HG03045 (cell line): ENCODE measurements around the gene FANCF.

ENCODE experiments used
- ATAC-seq: cut with Tn5 transposase; IDR thresholded peaks from one replicate; pipeline ENCODE4 v1.9.1; 2021; ENCODE audit warnings: mild to moderate bottlenecking, moderate library complexity; ENCODE audit not compliant: unreplicated experiment

The FANCF gene

GRCh38 chr11:22626573-22627239 is 1.1 kb upstream of the FANCF start:
- ATAC-seq: no peak

GRCh38 chr11:22624742-22625447 is 728 bp downstream of the FANCF start:
- peak; percentile 58 for ATAC-seq

GRCh38 chr11:22617868-22618267 is 7.8 kb downstream of the FANCF start:
- no peak for ATAC-seq

- ATAC-seq: no peak
Observed at GRCh38 chr11:22603933-22604332, 21.7 kb downstream of the FANCF start.

DNA sequence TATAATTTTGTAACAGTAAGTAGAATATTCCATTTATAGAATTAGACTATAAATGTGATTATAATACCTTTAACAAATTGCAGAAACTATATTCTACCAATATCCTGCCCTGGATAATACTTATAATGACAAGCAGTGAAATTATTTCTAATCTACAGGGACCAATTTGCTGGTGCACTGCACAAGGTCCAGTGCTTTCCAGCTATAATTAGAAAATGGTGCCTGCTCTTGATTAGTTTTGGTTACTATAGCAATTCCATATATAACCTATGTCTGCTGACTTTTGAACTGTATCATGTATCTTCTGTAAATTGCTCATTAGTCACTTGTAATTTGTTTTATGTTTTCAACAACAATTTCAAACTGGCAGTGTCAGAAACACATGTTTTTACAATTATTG is 23.1 kb downstream of the FANCF start:
- ATAC-seq: no peak

GRCh38 chr11:22599458-22599857 is 26.2 kb downstream of the FANCF start:
- ATAC-seq: no peak

DNA sequence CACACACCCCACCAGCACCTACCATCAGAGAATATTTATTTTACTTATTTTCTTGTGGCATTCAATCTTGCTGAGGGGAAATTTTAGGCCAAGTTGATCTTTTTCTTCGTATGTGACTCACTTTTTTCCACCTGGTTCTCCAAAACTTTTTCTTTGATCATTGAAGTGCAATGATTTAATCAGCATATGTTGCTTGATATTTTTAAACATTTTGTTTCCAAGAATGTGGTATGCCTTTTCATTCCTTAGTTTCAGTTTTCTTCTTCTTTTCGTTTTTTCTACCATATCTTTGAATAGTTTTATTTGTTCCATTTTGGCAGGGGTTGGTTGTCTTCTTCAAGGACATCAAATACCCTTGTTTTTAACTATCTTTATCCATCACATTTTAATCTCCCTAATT is 28.6 kb downstream of the FANCF start:
- no peak for ATAC-seq

- no peak for ATAC-seq
Observed at GRCh38 chr11:22584976-22585375, 40.6 kb downstream of the FANCF start.

DNA sequence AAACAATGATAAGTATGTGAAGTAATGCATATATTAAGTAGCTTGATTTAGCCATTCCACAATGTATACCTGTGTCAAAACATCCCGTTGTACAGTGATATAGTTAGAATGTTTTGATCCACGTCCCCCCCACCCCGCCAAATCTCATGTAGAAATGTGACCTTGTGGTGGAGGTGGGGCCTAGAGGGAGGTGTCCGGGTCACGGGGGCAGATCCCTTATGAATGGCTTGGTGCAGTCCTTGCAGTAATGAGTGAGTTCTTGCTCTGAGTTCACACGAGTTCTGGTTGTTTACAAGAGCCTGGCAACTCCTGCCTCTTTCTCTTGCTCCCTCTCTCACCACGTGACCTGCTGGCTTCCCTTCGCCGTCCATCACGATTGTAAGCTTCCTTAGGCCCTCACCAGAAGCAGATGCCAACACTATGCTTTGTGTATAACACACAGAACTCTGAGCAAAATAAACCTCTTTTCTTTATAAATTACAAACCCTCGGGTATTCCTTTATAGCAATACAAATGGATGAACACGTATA is 41.6 kb downstream of the FANCF start:
- no peak for ATAC-seq

DNA sequence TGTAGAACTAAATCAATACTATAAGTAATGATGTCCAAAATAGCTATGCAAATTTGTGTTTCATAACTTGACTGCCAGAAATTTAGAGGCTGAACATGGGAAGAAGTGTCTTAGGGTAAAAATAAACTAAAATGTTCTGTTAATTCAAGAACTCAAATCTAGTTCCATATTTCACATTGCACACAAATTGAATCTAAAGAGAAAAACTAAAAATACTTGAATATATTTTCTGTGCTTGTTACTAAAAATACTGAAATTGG is 43.5 kb downstream of the FANCF start:
- no peak for ATAC-seq

- no peak for ATAC-seq
Observed at GRCh38 chr11:22581354-22582150, 44.1 kb downstream of the FANCF start.

DNA sequence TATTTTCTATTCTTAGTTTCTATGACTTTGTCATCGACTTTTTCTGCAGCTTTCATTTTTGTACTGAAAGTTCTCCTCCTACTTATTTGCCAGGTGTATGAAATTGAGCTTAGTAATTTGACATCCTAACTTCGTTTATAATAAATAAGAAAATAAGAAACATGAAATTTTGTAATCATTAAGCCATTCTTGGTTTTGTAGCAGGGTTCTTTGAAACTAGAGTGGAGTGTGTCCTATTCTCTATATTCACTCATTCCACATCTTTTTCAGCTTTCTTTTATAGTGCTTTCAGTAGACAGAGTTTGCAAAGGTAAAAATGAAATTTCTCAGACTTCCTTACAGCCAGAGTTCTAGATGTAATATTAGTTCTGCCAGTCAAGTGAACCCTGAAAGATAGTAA is 47.8 kb downstream of the FANCF start:
- no peak for ATAC-seq
